GM18498 (cell line): ENCODE measurements around the gene HPD.
"Not testable (repeated sequence)": the region's sequence is repeated elsewhere in the genome, so short reads cannot be mapped to it uniquely, and the experiment has no call there.

Experiments used
- ATAC-seq: cut with Tn5 transposase; IDR thresholded peaks from one replicate; pipeline ENCODE4 v1.9.1; 2021; ENCODE audit warnings: mild to moderate bottlenecking, moderate library complexity; ENCODE audit not compliant: unreplicated experiment

HPD gene

DNA sequence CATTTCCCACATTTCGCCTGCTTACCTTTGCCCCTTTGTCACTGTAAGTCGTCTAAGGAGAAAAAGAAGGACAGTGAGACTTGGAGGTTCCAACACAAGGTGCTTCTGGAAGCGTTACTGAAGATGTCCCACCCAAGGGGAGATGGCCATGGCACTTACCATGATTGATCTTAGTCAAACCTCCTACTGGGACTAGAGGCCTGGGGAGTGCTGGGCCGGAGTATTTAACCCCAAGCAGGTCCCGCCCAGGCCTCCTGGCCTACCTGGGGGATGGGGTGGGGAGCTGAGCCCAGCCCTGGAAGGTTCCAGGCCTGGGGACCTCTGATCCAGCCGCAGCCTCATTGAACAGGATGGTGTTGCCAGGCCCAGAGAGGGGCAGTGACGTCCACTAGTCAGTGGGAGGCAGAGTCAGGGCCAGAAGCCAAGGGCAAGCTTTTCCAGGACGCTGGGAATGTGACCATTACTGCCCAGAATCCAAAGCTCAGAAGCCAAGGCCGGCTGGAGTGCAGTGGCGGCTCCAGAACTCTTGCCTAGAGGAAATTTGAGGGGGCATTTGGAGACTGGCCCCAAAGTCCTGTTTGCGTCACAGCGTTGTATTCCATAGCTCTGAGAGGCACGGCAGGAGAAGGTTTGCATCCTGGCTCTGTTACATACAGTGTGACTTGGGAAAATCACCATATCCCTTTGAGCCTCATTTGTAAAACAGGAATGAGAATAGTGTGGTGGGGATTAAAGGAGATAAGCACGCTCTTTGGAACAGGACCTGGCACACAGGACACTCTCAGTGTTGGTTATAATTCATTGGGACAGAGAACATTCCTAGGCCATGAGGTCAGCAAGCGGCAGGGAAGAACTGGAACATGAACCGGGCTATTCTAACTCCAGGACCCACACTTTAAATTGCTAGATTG is at the start of gene HPD:
Gene HPD, minus strand, starts transcription at position 198 of the 911 bp plus-strand sequence. Its CDS starts 36 bp downstream, at position 162.
- no peak for ATAC-seq

GRCh38 chr12:121905746-121906145 is 47.1 kb upstream of the HPD start:
- no peak for ATAC-seq

DNA sequence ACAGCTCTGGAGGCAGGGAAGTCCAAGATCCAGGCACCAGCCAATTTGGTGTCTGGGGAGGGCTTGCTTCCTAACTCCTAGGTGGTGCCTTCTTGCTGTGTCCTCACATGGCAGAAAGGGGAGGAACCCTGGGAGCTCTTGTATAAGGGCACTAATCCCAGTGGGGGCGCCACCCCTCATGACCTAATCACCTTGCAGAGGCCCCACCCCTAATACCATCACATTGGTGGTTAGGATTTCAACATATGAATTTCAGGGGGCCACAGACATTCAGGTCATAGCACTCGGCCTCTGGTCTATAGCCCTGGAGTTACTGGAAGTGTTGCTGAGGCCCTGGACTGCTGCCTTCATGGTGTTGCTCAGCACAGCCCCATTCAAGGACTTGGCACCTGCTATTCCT is 44.5 kb upstream of the HPD start:
- no peak for ATAC-seq

DNA sequence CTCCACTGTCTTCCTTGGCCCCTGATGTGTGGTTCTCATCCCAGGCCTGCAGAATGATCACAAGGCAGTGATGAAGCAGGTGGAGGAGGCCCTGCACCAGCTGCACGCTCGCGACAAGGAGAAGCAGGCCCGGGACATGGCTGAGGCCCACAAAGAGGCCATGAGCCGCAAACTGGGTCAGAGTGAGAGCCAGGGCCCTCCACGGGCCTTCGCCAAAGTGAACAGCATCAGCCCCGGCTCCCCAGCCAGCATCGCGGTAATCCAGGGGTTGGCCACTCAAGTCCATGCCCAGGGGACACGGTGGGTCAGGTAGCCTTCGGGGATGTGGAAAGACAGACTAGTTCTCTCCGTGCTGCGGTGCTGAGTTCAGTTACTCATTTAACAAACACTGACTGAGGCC is 40.9 kb upstream of the HPD start:
- ATAC-seq, result no peak

GRCh38 chr12:121898287-121898686 is 39.6 kb upstream of the HPD start:
- no peak for ATAC-seq

GRCh38 chr12:121894633-121895032 is 36.0 kb upstream of the HPD start:
- no peak for ATAC-seq

- ATAC-seq, result no peak
These were observed 35.4 kb upstream of the HPD start for GRCh38 chr12:121893961-121894460.

- no peak for ATAC-seq
These were observed 34.3 kb upstream of the HPD start for GRCh38 chr12:121892673-121893561.

- ATAC-seq, result not testable (repeated sequence)
These were observed 31.0 kb upstream of the HPD start for GRCh38 chr12:121889661-121890060.

- no peak for ATAC-seq
These were observed 30.6 kb upstream of the HPD start for GRCh38 chr12:121889274-121889624.

DNA sequence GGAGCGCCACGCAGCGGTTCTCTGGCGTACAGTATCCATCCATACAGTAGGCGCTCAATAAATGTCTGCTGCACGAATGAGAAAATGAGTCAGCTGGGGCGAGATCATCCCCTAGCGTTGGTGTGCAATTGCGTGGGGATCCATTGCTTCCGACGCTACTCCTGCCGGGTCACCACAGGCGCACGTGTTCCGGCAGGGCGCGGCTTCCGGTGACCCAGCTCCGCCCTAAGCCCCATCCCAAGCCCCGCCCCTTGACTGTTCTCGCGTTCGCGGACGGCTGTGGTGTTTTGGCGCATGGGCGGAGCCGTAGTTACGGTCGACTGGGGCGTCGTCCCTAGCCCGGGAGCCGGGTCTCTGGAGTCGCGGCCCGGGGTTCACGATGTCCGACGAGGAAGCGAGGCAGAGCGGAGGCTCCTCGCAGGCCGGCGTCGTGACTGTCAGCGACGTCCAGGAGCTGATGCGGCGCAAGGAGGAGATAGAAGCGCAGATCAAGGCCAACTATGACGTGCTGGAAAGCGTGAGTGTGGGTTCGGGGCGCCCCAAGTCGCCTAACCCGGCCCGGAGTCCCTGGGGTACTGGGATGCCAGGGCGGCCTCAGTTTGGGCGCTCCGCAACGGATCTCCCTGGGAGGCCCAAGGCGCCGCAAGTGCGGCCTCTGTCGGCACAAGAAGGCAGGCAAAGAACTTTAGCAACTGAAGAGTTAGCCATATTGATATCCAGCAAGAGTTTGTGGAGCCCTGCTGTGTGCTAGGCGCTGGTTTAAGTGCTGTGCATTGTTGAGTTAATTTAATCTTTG is 30.0 kb upstream of the HPD start, which contains the start of gene PSMD9:
Gene PSMD9, plus strand, starts transcription at position 313 of the 796 bp plus-strand sequence. Its CDS starts 67 bp downstream, at position 380.
- ATAC-seq, result peak; percentile 94

- ATAC-seq, result no peak
These were observed 29.4 kb upstream of the HPD start for GRCh38 chr12:121888083-121888477.

DNA sequence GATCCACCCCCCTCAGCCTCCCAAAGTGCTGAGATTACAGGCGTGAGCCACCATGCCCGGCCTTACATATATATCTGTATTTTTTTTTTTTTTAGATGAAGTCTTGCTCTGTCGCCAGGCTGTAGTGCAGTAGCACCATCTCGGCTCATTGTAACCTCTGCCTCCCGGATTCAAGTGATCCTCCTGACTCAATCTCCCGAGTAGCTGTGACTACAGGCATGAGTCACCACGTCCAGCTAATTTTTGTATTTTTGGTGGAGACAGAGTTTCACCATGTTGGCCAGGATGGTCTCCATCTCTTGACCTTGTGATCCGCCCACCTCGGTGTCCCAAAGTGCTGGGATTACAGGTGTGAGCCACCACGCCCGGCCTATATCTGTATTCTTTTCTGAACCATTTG is 26.5 kb upstream of the HPD start:
- ATAC-seq, result not testable (repeated sequence)

GRCh38 chr12:121883315-121883660 is 24.6 kb upstream of the HPD start:
- ATAC-seq, result no peak

DNA sequence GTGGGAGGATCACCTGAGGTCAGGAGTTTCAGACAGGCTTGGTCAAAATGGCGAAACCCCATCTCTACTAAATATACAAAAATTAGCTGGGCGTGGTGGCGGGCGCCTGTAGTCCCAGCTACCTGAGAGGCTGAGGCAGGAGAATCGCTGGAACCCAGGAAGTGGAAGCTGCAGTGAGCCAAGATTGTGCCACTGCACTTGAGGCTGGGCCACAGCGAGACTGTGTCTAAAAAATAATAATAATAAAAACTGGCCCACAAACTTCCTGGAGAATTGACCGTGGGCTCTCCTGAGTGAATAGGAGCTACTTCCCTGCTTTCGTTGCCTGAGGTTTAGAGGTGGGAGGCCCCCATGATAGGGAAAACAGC is 17.4 kb upstream of the HPD start:
- not testable (repeated sequence) for ATAC-seq

DNA sequence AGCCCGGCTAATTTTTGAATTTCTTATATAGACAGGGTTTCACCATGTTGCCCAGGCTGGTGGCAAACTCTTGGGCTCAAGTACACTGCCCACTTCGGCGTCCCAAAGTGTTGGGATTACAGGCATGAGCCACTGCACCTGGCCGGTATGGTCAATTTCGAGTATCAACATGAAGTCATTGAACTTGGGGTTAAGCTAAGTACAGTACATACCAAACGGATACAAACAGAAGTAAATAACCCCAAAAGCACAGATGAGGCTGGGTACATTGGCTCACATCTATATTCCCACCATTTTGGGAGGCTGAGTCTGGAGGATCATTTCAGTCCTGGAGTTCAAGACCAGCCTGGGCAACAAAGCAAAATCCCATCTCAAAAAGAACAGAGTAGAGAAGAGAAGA is 16.9 kb upstream of the HPD start:
- no peak for ATAC-seq

- ATAC-seq, result no peak
These were observed 15.4 kb upstream of the HPD start for GRCh38 chr12:121874071-121874470.

DNA sequence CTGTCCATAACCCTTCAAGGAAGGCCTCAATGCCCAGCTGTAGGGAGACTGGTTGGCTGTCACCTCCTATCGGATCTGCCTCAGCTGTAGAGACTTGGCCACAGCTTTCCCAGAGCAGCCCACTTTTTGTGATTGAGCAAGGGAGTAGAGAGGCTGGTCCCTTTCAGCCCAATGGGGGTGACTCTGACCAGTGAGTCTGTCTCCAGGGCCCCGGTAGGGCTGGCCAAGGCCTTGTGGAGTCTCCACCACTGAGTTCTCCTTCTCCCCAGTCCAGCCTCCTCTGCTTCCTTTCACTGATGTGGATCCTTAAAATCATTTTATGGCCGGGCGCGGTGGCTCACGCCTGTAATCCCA is 14.5 kb upstream of the HPD start:
- no peak for ATAC-seq

DNA sequence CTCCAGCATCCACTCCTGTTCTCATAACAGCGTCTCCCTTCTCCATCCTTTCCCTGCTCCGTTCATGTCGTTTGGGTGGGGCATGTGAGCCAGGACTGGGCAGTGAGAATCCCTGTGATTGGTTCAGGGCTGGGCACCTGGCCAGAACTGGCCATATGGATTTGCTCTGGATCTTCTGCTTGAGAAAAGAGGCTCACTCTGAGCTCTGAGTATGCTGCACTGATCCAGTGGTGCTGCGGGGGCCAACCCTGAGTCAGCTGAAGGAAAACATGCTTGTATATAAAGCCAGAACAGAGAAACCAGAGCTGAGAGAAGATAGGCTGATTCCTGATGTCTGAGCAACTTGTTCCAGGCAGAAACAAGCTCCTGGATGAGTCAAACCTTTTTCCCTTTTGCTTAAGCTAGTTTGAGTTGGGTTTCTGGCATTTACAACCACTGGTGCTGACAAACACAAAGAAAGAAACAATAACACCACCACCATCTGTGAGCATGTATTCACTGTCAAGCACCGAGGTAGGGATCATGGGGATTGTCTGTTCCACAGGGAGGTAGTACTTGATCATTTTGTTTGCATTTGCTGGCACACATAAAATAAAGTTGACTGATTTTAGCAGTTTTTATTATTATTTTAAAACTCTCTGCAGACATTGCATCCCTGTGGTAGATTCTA is 14.0 kb upstream of the HPD start:
- ATAC-seq, result no peak

DNA sequence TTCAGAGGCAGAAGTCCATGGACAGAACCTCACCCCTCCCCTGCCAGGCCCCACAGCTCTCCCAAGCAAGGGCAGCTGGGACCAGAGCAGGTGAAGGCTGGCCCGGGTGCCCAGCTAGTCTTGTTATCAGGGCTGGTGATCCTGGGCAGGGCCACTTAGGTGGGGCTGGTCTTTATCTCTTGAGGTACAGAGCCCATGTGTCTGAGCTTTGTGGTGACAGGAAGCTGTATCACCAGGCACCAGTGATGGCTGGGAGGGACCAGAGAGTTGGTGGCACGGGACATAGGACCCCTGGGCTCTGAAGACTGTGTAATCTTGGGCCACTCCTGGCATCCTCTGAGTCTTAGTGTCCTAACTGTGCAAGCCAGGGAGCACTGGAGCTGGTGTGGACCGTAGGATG is 12.8 kb upstream of the HPD start:
- ATAC-seq, result no peak
